H9 (cell line): ENCODE results near the gene ANKRD23. TPM values are rescaled to one million over a fixed set of nuclear protein-coding genes. Genes with fewer than 3 reads are reported as not detected.
"Not testable (repeated sequence)": the region's sequence is repeated elsewhere in the genome, so short reads cannot be mapped to it uniquely, and the experiment has no call there.

Experiments
- DNase-seq: peaks from one replicate; pipeline ENCODE4 v3.0.0-alpha.2; 2017
- H2AFZ ChIP-seq: one replicate; pipeline ENCODE4 v1.6.1; 2013; ENCODE audit warnings: mild to moderate bottlenecking, low read length, control low read depth, moderate library complexity
- H2AK5ac ChIP-seq: 2 replicates; pipeline ENCODE4 v1.6.1; 2013; ENCODE audit warnings: low read length, control low read depth, mixed read lengths; ENCODE audit not compliant: insufficient read length
- H2BK120ac ChIP-seq: one replicate; pipeline ENCODE4 v1.6.1; 2013; ENCODE audit warnings: low read depth, mild to moderate bottlenecking, low read length, control low read depth, inconsistent platforms; ENCODE audit not compliant: poor library complexity, severe bottlenecking
- H2BK12ac ChIP-seq: 2 replicates; pipeline ENCODE4 v1.6.1; 2013; ENCODE audit warnings: low read length, control low read depth, mixed read lengths, low read depth; ENCODE audit not compliant: insufficient read length
- H2BK15ac ChIP-seq: 2 replicates; pipeline ENCODE4 v1.6.1; 2013; ENCODE audit warnings: low read depth, low read length, control low read depth
- H2BK20ac ChIP-seq: one replicate; pipeline ENCODE4 v1.6.1; 2013; ENCODE audit warnings: low read depth, mild to moderate bottlenecking, low read length, control low read depth, inconsistent platforms; ENCODE audit not compliant: poor library complexity, severe bottlenecking
- H2BK5ac ChIP-seq: 2 replicates; pipeline ENCODE4 v1.6.1; 2013; ENCODE audit warnings: low read length, control low read depth, mixed read lengths; ENCODE audit not compliant: insufficient read length
- H3K14ac ChIP-seq: 2 replicates; pipeline ENCODE4 v1.6.1; 2013; ENCODE audit warnings: low read length, control low read depth; ENCODE audit not compliant: insufficient read depth
- H3K18ac ChIP-seq: 2 replicates; pipeline ENCODE4 v1.6.1; 2013; ENCODE audit warnings: low read depth, mild to moderate bottlenecking, mixed read lengths, low read length, control low read depth; ENCODE audit not compliant: insufficient read length
- H3K23ac ChIP-seq: 2 replicates; pipeline ENCODE4 v1.6.1; 2013; ENCODE audit warnings: low read length, control low read depth, mixed read lengths, low read depth; ENCODE audit not compliant: insufficient read length
- H3K23me2 ChIP-seq: 2 replicates; pipeline ENCODE4 v1.6.1; 2013; ENCODE audit warnings: low read depth, mild to moderate bottlenecking, mixed read lengths, low read length, control low read depth; ENCODE audit not compliant: insufficient read length, poor library complexity, severe bottlenecking
- H3K27ac ChIP-seq: 2 replicates; pipeline ENCODE4 v1.5.1; 2013; ENCODE audit warnings: low read length, control low read depth, mixed read lengths, low read depth; ENCODE audit not compliant: insufficient read length
- H3K27me3 ChIP-seq: 2 replicates; pipeline ENCODE4 v1.6.1; 2013; ENCODE audit warnings: low read length, control low read depth, inconsistent platforms; ENCODE audit not compliant: insufficient read depth
- H3K4ac ChIP-seq: 2 replicates; pipeline ENCODE4 v1.6.1; 2013; ENCODE audit warnings: low read depth, mild to moderate bottlenecking, control low read depth, inconsistent platforms, low read length, moderate library complexity
- H3K4me1 ChIP-seq: 2 replicates; pipeline ENCODE4 v1.6.1; 2013; ENCODE audit warnings: low read length, control low read depth, inconsistent platforms; ENCODE audit not compliant: insufficient read depth
- H3K4me2 ChIP-seq: 2 replicates; pipeline ENCODE4 v1.6.1; 2013; ENCODE audit warnings: low read length, control low read depth, mixed read lengths; ENCODE audit not compliant: insufficient read length, insufficient read depth
- H3K56ac ChIP-seq: 2 replicates; pipeline ENCODE4 v1.6.1; 2013; ENCODE audit warnings: low read depth, mild to moderate bottlenecking, mixed read lengths, low read length, control low read depth; ENCODE audit not compliant: insufficient read length
- H3K79me1 ChIP-seq: 2 replicates; pipeline ENCODE4 v1.6.1; 2013; ENCODE audit warnings: low read depth, mild to moderate bottlenecking, moderate library complexity, low read length, control low read depth, inconsistent platforms; ENCODE audit not compliant: insufficient read depth, poor library complexity, severe bottlenecking
- H3K79me2 ChIP-seq: 2 replicates; pipeline ENCODE4 v1.6.1; 2013; ENCODE audit warnings: low read length, control low read depth, inconsistent platforms; ENCODE audit not compliant: insufficient read depth
- H3K9ac ChIP-seq: 2 replicates; pipeline ENCODE4 v1.6.1; 2013; ENCODE audit warnings: low read length, control low read depth, mixed read lengths; ENCODE audit not compliant: insufficient read length; ENCODE audit errors: extremely low read depth
- H3K9me3 ChIP-seq: one replicate; pipeline ENCODE4 v1.6.1; 2013; ENCODE audit warnings: low read depth, low read length, inconsistent platforms; ENCODE audit not compliant: control insufficient read depth
- H3T11ph ChIP-seq: one replicate; pipeline ENCODE4 v1.6.1; 2013; ENCODE audit warnings: mild to moderate bottlenecking, low read length, control low read depth, inconsistent platforms
- H4K20me1 ChIP-seq: one replicate; pipeline ENCODE4 v1.6.1; 2013; ENCODE audit not compliant: control insufficient read depth, insufficient read length, insufficient read depth
- H4K5ac ChIP-seq: 2 replicates; pipeline ENCODE4 v1.6.1; 2013; ENCODE audit warnings: low read depth, mild to moderate bottlenecking, mixed read lengths, low read length, control low read depth; ENCODE audit not compliant: insufficient read length
- H4K8ac ChIP-seq: replicated peaks from 2 replicates; pipeline ENCODE4 v1.6.1; 2013; ENCODE audit warnings: low read length, control low read depth, mixed read lengths, low read depth; ENCODE audit not compliant: insufficient read length
- H4K91ac ChIP-seq: 2 replicates; pipeline ENCODE4 v1.6.1; 2013; ENCODE audit warnings: low read depth, mild to moderate bottlenecking, moderate library complexity, mixed read lengths, low read length, control low read depth; ENCODE audit not compliant: insufficient read length
- H3K27ac Mint-ChIP-seq, 3 experiments: 2 replicates in 2 of 3; 3 replicates in 1 of 3; pipeline ENCODE4 v1.8.0; 2020 to 2021; ENCODE audit warnings: mixed read lengths in 3 of 3, mild to moderate bottlenecking in 1 of 3, moderate library complexity in 1 of 3
- H3K27me3 Mint-ChIP-seq: 2 replicates; pipeline ENCODE4 v1.8.0; 2021; ENCODE audit warnings: low read depth, mild to moderate bottlenecking, moderate library complexity, mixed read lengths
- H3K36me3 Mint-ChIP-seq, 3 experiments: 2 replicates in 2 of 3; 3 replicates in 1 of 3; pipeline ENCODE4 v1.8.0; 2020 to 2021; ENCODE audit warnings: low read depth in 3 of 3, mixed read lengths in 3 of 3; ENCODE audit not compliant: insufficient read depth in 1 of 3
- H3K4me1 Mint-ChIP-seq, 2 experiments: 2 replicates each; pipeline ENCODE4 v1.8.0; 2020; ENCODE audit warnings: mixed read lengths in 2 of 2
- H3K4me3 Mint-ChIP-seq, 2 experiments: 2 replicates in 1 of 2; 3 replicates in 1 of 2; pipeline ENCODE4 v1.8.0; 2020 to 2021; ENCODE audit warnings: mild to moderate bottlenecking in 2 of 2, mixed read lengths in 2 of 2, moderate library complexity in 1 of 2
- H3K9me3 Mint-ChIP-seq, 2 experiments: 2 replicates in 1 of 2; 3 replicates in 1 of 2; pipeline ENCODE4 v1.8.0; 2020; ENCODE audit warnings: mild to moderate bottlenecking in 2 of 2, mixed read lengths in 2 of 2, moderate library complexity in 1 of 2
- WGBS: extraction: QIAGEN DNeasy Blood & Tissue Kit; methylation state at CpG from one replicate; pipeline ENCODE4 v1.1.7; 2013; ENCODE audit warnings: missing lambda C conversion rate, low lambda C conversion rate, mixed read lengths; ENCODE audit not compliant: insufficient read length; ENCODE audit errors: extremely low coverage; 5-methylcytosine and 5-hydroxymethylcytosine counted together
- total RNA-seq: library from RNA; stranded (reverse); gene quantifications from 2 replicates; pipeline ENCODE4 v1.2.1, GENCODE V29; 2021
- TF ChIP-seq, protein P1 (sequence below): fragments of 200-600 bp; sonication (generic); conservative IDR thresholded peaks from 3 replicates; pipeline ENCODE4 v1.8.0; 2021; ENCODE audit warnings: antibody characterized with exemption, mild to moderate bottlenecking

Gene ANKRD23
- total RNA-seq, 1 experiment from 2014 or later = 2.4 TPM

DNA sequence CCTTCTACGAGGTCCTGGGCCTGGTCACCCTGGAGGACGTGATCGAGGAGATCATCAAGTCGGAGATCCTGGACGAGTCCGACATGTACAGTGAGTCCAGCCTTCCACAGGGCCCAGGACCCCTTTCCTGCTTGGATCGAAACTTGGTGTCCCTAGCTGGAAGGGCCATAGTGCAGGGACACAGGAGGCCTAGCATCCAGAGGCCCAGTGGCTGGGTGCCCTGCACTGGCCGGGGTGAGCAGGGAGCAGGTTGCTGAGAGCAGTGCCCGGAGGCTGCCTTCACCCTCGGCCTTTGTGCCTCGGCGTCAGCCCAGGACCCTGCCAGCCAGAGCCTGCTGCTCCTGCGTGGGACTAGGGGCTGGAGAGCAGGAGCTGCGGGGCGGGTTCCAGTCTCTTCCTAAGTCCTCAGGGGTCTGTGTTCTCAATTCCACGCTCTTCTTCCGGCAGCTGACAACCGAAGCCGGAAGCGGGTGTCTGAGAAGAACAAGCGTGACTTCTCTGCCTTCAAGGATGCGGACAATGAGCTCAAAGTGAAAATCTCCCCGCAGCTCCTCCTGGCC, 46.7 kb downstream of the ANKRD23 start:
- H3K27me3 ChIP-seq = no peaks in the 10 kb centered on the region
- H3K27ac ChIP-seq = no peak overlapping the region
- no peak overlapping the region for H3K9ac ChIP-seq
- no peak overlapping the region; the same call in 1 of the 2 replicates for H3K14ac ChIP-seq
- H2BK12ac ChIP-seq = no peak overlapping the region
- no peak overlapping the region for H3K4me2 ChIP-seq
- no peak for DNase-seq
- Mint-ChIP-seq H3K36me3 (peaks cover 0 to 10% (median 4%) of the 10 kb centered on the region in 3 experiments; a peak in 3 of 7 replicates), H3K4me1 (peaks cover 4 to 5% of the 10 kb centered on the region in 2 experiments; a peak in 3 of 4 replicates), H3K27me3 (no peaks in the 10 kb centered on the region), H3K4me3 (no peak overlapping the region), H3K9me3 (no peaks in the 10 kb centered on the region), H3K27ac (peak overlapping the region in 2 of 3 experiments; percentile 75 to 79; a peak in 2 of 7 replicates)
- H2AFZ ChIP-seq = no peak overlapping the region
- no peaks in the 10 kb centered on the region for H3K9me3 ChIP-seq
- no peak overlapping the region for H4K5ac ChIP-seq
- H4K91ac ChIP-seq = no peak overlapping the region
- no peak overlapping the region for H2BK5ac ChIP-seq
- H2BK15ac ChIP-seq = no peak overlapping the region
- H3K79me2 ChIP-seq = no peaks in the 10 kb centered on the region
- no CpG with 5 or more reads among the region's 23 CpGs for WGBS
- H4K20me1 ChIP-seq = no peaks in the 10 kb centered on the region
- no peak overlapping the region for H3K56ac ChIP-seq
- no peaks in the 10 kb centered on the region for H3K23me2 ChIP-seq
- H4K8ac ChIP-seq = no peak overlapping the region
- H3T11ph ChIP-seq = no peak overlapping the region
- TF ChIP-seq, protein P1, sequence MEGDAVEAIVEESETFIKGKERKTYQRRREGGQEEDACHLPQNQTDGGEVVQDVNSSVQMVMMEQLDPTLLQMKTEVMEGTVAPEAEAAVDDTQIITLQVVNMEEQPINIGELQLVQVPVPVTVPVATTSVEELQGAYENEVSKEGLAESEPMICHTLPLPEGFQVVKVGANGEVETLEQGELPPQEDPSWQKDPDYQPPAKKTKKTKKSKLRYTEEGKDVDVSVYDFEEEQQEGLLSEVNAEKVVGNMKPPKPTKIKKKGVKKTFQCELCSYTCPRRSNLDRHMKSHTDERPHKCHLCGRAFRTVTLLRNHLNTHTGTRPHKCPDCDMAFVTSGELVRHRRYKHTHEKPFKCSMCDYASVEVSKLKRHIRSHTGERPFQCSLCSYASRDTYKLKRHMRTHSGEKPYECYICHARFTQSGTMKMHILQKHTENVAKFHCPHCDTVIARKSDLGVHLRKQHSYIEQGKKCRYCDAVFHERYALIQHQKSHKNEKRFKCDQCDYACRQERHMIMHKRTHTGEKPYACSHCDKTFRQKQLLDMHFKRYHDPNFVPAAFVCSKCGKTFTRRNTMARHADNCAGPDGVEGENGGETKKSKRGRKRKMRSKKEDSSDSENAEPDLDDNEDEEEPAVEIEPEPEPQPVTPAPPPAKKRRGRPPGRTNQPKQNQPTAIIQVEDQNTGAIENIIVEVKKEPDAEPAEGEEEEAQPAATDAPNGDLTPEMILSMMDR = no peak
- H3K18ac ChIP-seq = no peak overlapping the region
- no peak overlapping the region for H2AK5ac ChIP-seq
- H3K4me1 ChIP-seq = no peaks in the 10 kb centered on the region
- H3K4ac ChIP-seq = no peak overlapping the region
- no peak overlapping the region for H3K23ac ChIP-seq
- H2BK120ac ChIP-seq = no peak overlapping the region
- H2BK20ac ChIP-seq = no peak overlapping the region
- no peaks in the 10 kb centered on the region for H3K79me1 ChIP-seq

DNA sequence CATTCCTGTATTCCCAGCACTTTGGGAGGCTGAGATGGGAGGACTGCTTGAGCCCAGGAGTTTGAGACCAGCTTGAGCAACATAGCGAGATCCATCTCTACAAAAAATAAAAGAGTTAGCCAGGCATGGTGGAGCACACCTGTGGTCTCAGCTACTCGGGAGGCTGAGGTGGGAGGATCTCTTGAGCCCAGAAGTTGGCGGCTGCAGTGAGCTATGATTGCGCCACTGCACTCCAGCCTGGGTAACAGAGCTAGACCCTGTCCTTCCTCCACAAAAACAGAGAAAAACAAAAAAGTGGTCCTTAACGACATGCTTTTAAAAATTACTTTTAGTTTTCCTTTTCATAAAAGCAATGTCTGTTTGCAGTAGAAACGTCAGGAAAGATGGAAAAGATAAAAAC, 47.3 kb downstream of the ANKRD23 start:
- not testable (repeated sequence) for H4K8ac ChIP-seq, H3K27ac ChIP-seq, H3K9me3 Mint-ChIP-seq, H4K91ac ChIP-seq, H3K4me1 Mint-ChIP-seq, H2AFZ ChIP-seq, H3K79me2 ChIP-seq, H3K4me1 ChIP-seq, H3K18ac ChIP-seq, H2BK15ac ChIP-seq, H2AK5ac ChIP-seq, H2BK5ac ChIP-seq, H2BK20ac ChIP-seq, H3K9me3 ChIP-seq, H2BK120ac ChIP-seq, H4K20me1 ChIP-seq, H3K23me2 ChIP-seq, H3K9ac ChIP-seq, H3K4ac ChIP-seq, H3K36me3 Mint-ChIP-seq, H4K5ac ChIP-seq, H2BK12ac ChIP-seq, H3K56ac ChIP-seq, H3K4me2 ChIP-seq, H3K27me3 Mint-ChIP-seq, H3K27me3 ChIP-seq, H3T11ph ChIP-seq, H3K79me1 ChIP-seq, DNase-seq, H3K27ac Mint-ChIP-seq, H3K23ac ChIP-seq, H3K14ac ChIP-seq, H3K4me3 Mint-ChIP-seq
- WGBS = no CpG with 5 or more reads among the region's 6 CpGs
